Endothelial cell of umbilical vein (primary cell): ENCODE results near the gene WIZ. TPM values are rescaled to one million over a fixed set of nuclear protein-coding genes. Genes with fewer than 3 reads are reported as not detected.

ENCODE experiments used
- BruUV-seq: library from RNA; stranded (reverse); fragments of 400-500 nt; replicated peaks from 2 replicates; lab custom pipeline; 2021; lab: Mats Ljungman, UMichigan
- CTCF ChIA-PET: fragments of 300-600, 350-600 bp; sonication (Branson Sonifier 250); formaldehyde crosslinking; loops from one replicate; lab custom pipeline; 2021; ENCODE audit warnings: antibody characterized with exemption, inconsistent platforms; lab: Charles Lee
- POLR2A ChIA-PET: fragments of 300-600, 350-600 bp; sonication (Branson Sonifier 250); formaldehyde crosslinking; loops from one replicate; lab custom pipeline; 2021; ENCODE audit warnings: antibody characterized with exemption, inconsistent platforms; lab: Charles Lee
- DNase-seq: peaks from one replicate; pipeline ENCODE4 v3.0.0-alpha.2; 2011; ENCODE audit warnings: low read depth, low spot score
- FAIRE-seq: peaks from 2 replicates; lab custom pipeline; 2011; peaks lifted over from hg19 to GRCh38; lab: Jason Lieb, UNC
- H2AFZ ChIP-seq: 2 replicates; pipeline ENCODE4 v1.6.0; 2012; ENCODE audit warnings: low read depth, low read length, control low read depth, inconsistent platforms
- H3K27ac ChIP-seq: 2 replicates; pipeline ENCODE4 v1.5.1; 2011; ENCODE audit warnings: low read depth, mild to moderate bottlenecking, control low read depth, low read length, moderate library complexity; ENCODE audit not compliant: insufficient read depth
- H3K27me3 ChIP-seq, 2 experiments: 2 replicates each; pipeline versions ENCODE4 v1.6.0 to v1.6.1; 2011; ENCODE audit warnings: low read length in 2 of 2, mixed read lengths in 1 of 2; ENCODE audit not compliant: control insufficient read depth in 2 of 2, insufficient read depth in 2 of 2
- H3K36me3 ChIP-seq, 2 experiments: 2 replicates in 1 of 2; 3 replicates in 1 of 2; pipeline ENCODE4 v1.5.1; 2011; ENCODE audit warnings: low read length in 2 of 2, mild to moderate bottlenecking in 1 of 2, moderate library complexity in 1 of 2; ENCODE audit not compliant: control insufficient read depth in 2 of 2, insufficient read depth in 2 of 2; ENCODE audit errors: extremely low read depth in 1 of 2
- H3K4me1 ChIP-seq: 3 replicates; pipeline ENCODE4 v1.5.1; 2011; ENCODE audit warnings: mild to moderate bottlenecking, low read length; ENCODE audit not compliant: control insufficient read depth, insufficient read depth; ENCODE audit errors: extremely low read depth
- H3K4me2 ChIP-seq: 2 replicates; pipeline ENCODE4 v1.6.1; 2011; ENCODE audit warnings: low read length, control low read depth, mixed read lengths; ENCODE audit not compliant: insufficient read depth
- H3K4me3 ChIP-seq, 3 experiments: fragments of 200-600 bp in 1 of 3; sonication (generic), shearing (Covaris generic) in 1 of 3; replicated peaks in 1 of 3; 2 replicates each; pipeline ENCODE4 v1.5.1; 2011 to 2016; ENCODE audit warnings: control low read depth in 3 of 3, low read length in 3 of 3, mild to moderate bottlenecking in 2 of 3, inconsistent platforms in 1 of 3, low read depth in 1 of 3, moderate library complexity in 1 of 3; ENCODE audit not compliant: insufficient read depth in 1 of 3
- H3K79me2 ChIP-seq: 2 replicates; pipeline ENCODE4 v1.6.0; 2012; ENCODE audit warnings: low read length, inconsistent platforms; ENCODE audit not compliant: control insufficient read depth, insufficient read depth
- H3K9ac ChIP-seq: replicated peaks from 2 replicates; pipeline ENCODE3; 2011; ENCODE audit warnings: low read length, control low read depth; ENCODE audit not compliant: insufficient read depth; ENCODE audit errors: extremely low read depth
- H3K9me1 ChIP-seq: replicated peaks from 3 replicates; pipeline ENCODE4 v1.6.0; 2011; ENCODE audit warnings: mild to moderate bottlenecking, low read length; ENCODE audit not compliant: control insufficient read depth, insufficient read depth; ENCODE audit errors: extremely low read depth
- H3K9me3 ChIP-seq: replicated peaks from 2 replicates; pipeline ENCODE4 v1.5.1; 2012; ENCODE audit warnings: low read length, inconsistent platforms; ENCODE audit not compliant: control insufficient read depth, insufficient read depth
- H4K20me1 ChIP-seq: replicated peaks from 2 replicates; pipeline ENCODE3; 2011; ENCODE audit warnings: mild to moderate bottlenecking, low read length; ENCODE audit not compliant: control insufficient read depth, insufficient read depth; ENCODE audit errors: extremely low read depth
- EZH2 ChIP-seq: IDR thresholded peaks from 2 replicates; pipeline ENCODE4 v1.6.1; 2012; ENCODE audit warnings: borderline replicate concordance, low read depth, mild to moderate bottlenecking, moderate library complexity, low read length, inconsistent platforms; ENCODE audit not compliant: severe bottlenecking
- FOS ChIP-seq: IDR thresholded peaks from 2 replicates; pipeline ENCODE4 v1.6.1; 2011; ENCODE audit warnings: mild to moderate bottlenecking, low read length, moderate library complexity, borderline replicate concordance; ENCODE audit not compliant: insufficient read depth
- GATA2 ChIP-seq: IDR thresholded peaks from 2 replicates; pipeline ENCODE4 v1.7.0; 2011; ENCODE audit warnings: low read depth, mild to moderate bottlenecking, moderate library complexity, mixed read lengths, low read length; ENCODE audit not compliant: insufficient read length, insufficient read depth
- JUN ChIP-seq: IDR thresholded peaks from 2 replicates; pipeline ENCODE4 v1.6.1; 2011; ENCODE audit warnings: borderline replicate concordance, low read depth; ENCODE audit not compliant: insufficient read length, insufficient read depth
- MYC ChIP-seq: IDR thresholded peaks from one replicate; pipeline ENCODE4 v1.6.1; 2011; ENCODE audit warnings: mild to moderate bottlenecking, low read depth, low read length
- POLR2A ChIP-seq: IDR thresholded peaks from 2 replicates; pipeline ENCODE4 v1.6.1; 2012; ENCODE audit warnings: low read depth, mild to moderate bottlenecking, control low read depth, low read length
- POLR2AphosphoS5 ChIP-seq: IDR thresholded peaks from 2 replicates; pipeline ENCODE4 v1.6.1; 2012; ENCODE audit warnings: low read depth, mild to moderate bottlenecking, control low read depth, low read length, moderate library complexity; ENCODE audit not compliant: insufficient read depth
- dilution Hi-C: fragments of 300-500 bp; cut with MboI; formaldehyde crosslinking; loops from one replicate; pipeline ENCODE4 v1.15.0; 2019; ENCODE audit warnings: low sequenced_read_pairs; ENCODE audit not compliant: extremely low pct_ligation_motif_present
- intact Hi-C: fragments of 100-400 bp; cut with micrococcal nuclease; formaldehyde crosslinking; loops from one replicate; pipeline ENCODE4 v1.10.0; 2022
- polyA plus RNA-seq, 4 experiments: library from polyadenylated mRNA; depleted of rRNA in 3 of 4; stranded (reverse) in 3 of 4; unstranded in 1 of 4; fragments of >200 nt; gene quantifications; 2 replicates each; pipeline versions ENCODE4 v1.2.1 to v1.2.3, GENCODE V29; 2011 to 2012; ENCODE audit warnings: missing spikeins in 1 of 4
- total RNA-seq: library from RNA; stranded (reverse); gene quantifications from 2 replicates; pipeline ENCODE4 v1.2.3, GENCODE V29; 2021
- TF ChIP-seq, protein P1 (sequence below): IDR thresholded peaks from 2 replicates; pipeline ENCODE4 v1.6.1; 2011; ENCODE audit not compliant: insufficient read depth, insufficient read length
- TF ChIP-seq, protein P2 (sequence below), 2 donors: IDR thresholded peaks; 1 replicate in 1 of 2; 2 replicates in 1 of 2; pipeline ENCODE4 v1.5.1; 2011; ENCODE audit warnings: low read length in 2 of 2, mild to moderate bottlenecking in 2 of 2, moderate library complexity in 2 of 2, control low read depth in 1 of 2, inconsistent platforms in 1 of 2, low read depth in 1 of 2; ENCODE audit not compliant: insufficient read depth in 1 of 2; ENCODE audit errors: extremely low read depth in 1 of 2

WIZ gene
- total and polyA plus RNA-seq, 2 donors (not counting 3 experiments of a cell fraction or from before 2014, with no cell fraction given): 21.0 to 47.2 TPM

DNA sequence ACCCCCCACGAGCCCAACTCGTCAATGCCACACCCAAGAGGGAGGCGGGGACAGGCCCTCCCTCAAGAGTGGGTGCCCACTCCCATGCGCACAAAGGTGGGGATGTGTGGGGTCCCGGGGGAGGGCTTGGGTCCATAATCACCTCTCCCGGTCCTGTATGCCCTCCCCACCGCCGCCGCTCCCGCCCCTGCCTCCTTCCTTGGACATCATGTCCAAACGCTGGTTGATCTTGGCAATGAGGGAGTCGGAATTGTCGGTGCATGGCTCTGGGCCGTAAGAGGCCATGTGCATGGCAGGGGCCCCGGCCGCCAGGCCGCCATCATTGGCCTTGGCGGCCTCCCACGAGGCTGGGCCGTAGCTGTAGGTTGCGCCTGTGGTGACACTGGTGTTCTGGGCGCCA lies 76.1 kb downstream of the WIZ start:
- H3K9ac ChIP-seq: no peak overlapping the region
- TF ChIP-seq, protein P1, sequence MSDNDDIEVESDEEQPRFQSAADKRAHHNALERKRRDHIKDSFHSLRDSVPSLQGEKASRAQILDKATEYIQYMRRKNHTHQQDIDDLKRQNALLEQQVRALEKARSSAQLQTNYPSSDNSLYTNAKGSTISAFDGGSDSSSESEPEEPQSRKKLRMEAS: no peak
- TF ChIP-seq GATA2 (no peak), JUN (no peak)
- no TSS peak for BruUV-seq
- H3K9me3 ChIP-seq: no peaks in the 10 kb centered on the region
- dilution Hi-C loops: no loop called here
- peaks cover 17% of the 10 kb centered on the region for H3K4me1 ChIP-seq
- ChIA-PET CTCF (no interaction called here), POLR2A (no interaction called here)
- intact Hi-C loops: no loop called here
- no peak overlapping the region for H3K4me2 ChIP-seq
- no peak overlapping the region for H3K27ac ChIP-seq
- FAIRE-seq (no peak), DNase-seq (no peak)
- H4K20me1 ChIP-seq: no peaks in the 10 kb centered on the region
- H2AFZ ChIP-seq: no peak overlapping the region
- H3K9me1 ChIP-seq: no peaks in the 10 kb centered on the region
- H3K36me3 ChIP-seq: peaks cover 14 to 31% of the 10 kb centered on the region in 2 experiments
- H3K4me3 ChIP-seq: no peak overlapping the region
- peaks cover 58% of the 10 kb centered on the region for H3K79me2 ChIP-seq
- no peaks in the 10 kb centered on the region for H3K27me3 ChIP-seq

DNA sequence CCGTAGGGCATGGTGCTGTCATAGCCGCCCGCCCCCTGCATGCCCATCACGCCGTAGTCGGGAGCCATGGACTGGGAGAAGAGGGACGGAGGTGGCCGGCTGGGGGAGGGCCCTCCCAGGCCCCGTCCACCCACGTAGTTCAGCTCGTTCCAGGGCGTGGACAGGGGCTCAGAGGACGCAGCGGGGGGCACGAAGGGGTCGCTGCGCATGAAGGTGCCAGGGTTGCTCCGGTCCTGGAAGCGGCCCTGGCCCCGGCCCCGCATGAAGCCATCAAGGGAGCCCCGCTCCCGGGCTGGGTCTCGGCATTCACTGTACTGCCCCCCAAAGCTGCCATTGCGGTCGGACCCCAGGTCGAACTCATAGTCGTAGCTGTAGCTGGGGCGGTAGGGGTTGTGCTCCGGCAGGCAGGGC lies 76.9 kb downstream of the WIZ start:
- intact Hi-C loops: no loop called here
- POLR2A ChIA-PET: no interaction called here

More for the DNA sequence above, 76.9 kb downstream of the WIZ start:
- TF ChIP-seq GATA2 (no peak), FOS (no peak), EZH2 (no peak), MYC (no peak), JUN (no peak), POLR2AphosphoS5 (no peak), POLR2A (no peak)
- TF ChIP-seq, protein P2, sequence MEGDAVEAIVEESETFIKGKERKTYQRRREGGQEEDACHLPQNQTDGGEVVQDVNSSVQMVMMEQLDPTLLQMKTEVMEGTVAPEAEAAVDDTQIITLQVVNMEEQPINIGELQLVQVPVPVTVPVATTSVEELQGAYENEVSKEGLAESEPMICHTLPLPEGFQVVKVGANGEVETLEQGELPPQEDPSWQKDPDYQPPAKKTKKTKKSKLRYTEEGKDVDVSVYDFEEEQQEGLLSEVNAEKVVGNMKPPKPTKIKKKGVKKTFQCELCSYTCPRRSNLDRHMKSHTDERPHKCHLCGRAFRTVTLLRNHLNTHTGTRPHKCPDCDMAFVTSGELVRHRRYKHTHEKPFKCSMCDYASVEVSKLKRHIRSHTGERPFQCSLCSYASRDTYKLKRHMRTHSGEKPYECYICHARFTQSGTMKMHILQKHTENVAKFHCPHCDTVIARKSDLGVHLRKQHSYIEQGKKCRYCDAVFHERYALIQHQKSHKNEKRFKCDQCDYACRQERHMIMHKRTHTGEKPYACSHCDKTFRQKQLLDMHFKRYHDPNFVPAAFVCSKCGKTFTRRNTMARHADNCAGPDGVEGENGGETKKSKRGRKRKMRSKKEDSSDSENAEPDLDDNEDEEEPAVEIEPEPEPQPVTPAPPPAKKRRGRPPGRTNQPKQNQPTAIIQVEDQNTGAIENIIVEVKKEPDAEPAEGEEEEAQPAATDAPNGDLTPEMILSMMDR (IDR thresholded peaks at IDR 0.05; ENCODE audit: extremely low read depth in 1 of 2, insufficient read depth in 1 of 2, low read depth in 1 of 2, low read length in 2 of 2): no peak
- TF ChIP-seq, protein P1: no peak
- no peak overlapping the region for H3K4me2 ChIP-seq
- no peak overlapping the region for H3K4me3 ChIP-seq
- H4K20me1 ChIP-seq: no peaks in the 10 kb centered on the region
- H3K9ac ChIP-seq: no peak overlapping the region
- no peaks in the 10 kb centered on the region for H3K9me3 ChIP-seq
- H3K79me2 ChIP-seq: peaks cover 50% of the 10 kb centered on the region
- dilution Hi-C loops: no loop called here
- BruUV-seq: no TSS peak
- CTCF ChIA-PET: no interaction called here
- H3K9me1 ChIP-seq: no peaks in the 10 kb centered on the region
- peaks cover 14% of the 10 kb centered on the region for H3K4me1 ChIP-seq
- no peak for FAIRE-seq
- no peak overlapping the region for H2AFZ ChIP-seq
- H3K27me3 ChIP-seq: no peaks in the 10 kb centered on the region
- DNase-seq: no peak
- no peak overlapping the region for H3K27ac ChIP-seq
- H3K36me3 ChIP-seq: peaks cover 19 to 39% of the 10 kb centered on the region in 2 experiments
